HepG2 (cell line): ENCODE results near the gene MAN2A2. TPM values are rescaled to one million over a fixed set of nuclear protein-coding genes. Genes with fewer than 3 reads are reported as not detected.

ENCODE experiments used
- KDM5A ChIP-seq: fragments of 200-600 bp; sonication (generic); IDR thresholded peaks from 2 replicates; pipeline ENCODE4 v1.7.0; 2018; ENCODE audit warnings: antibody characterized with exemption, mild to moderate bottlenecking, low read length, borderline replicate concordance
- NFYC ChIP-seq: IDR thresholded peaks from 2 replicates; pipeline ENCODE4 v1.6.1; 2016; ENCODE audit warnings: missing genetic modification reagents, missing compliant biosample characterization
- PHF20 ChIP-seq: sonication (generic); formaldehyde crosslinking; IDR thresholded peaks from 2 replicates; pipeline ENCODE4 v1.5.0; 2020; ENCODE audit warnings: mild to moderate bottlenecking, missing genetic modification reagents
- POGK ChIP-seq: sonication (generic); formaldehyde crosslinking; conservative IDR thresholded peaks from 2 replicates; pipeline ENCODE4 v1.8.0; 2022; ENCODE audit warnings: mild to moderate bottlenecking, moderate library complexity, missing genetic modification reagents
- RAD51 ChIP-seq: fragments of 450-650 bp; IDR thresholded peaks from 2 replicates; pipeline ENCODE4 v1.6.1; 2016; ENCODE audit warnings: borderline replicate concordance
- RFX5 ChIP-seq: IDR thresholded peaks from 2 replicates; pipeline ENCODE4 v1.6.1; 2011; ENCODE audit warnings: low read depth, low read length, improper control_type of control experiment
- SAP130 ChIP-seq: IDR thresholded peaks from 2 replicates; pipeline ENCODE4 v1.6.1; 2016; ENCODE audit warnings: low read depth
- SIN3B ChIP-seq: fragments of 150-350 bp; IDR thresholded peaks from 2 replicates; pipeline ENCODE4 v1.6.1; 2014; ENCODE audit warnings: low read length
- SP2 ChIP-seq: sonication (generic); formaldehyde crosslinking; IDR thresholded peaks from 2 replicates; pipeline ENCODE4 v1.5.1; 2020; ENCODE audit warnings: mild to moderate bottlenecking, missing genetic modification reagents
- SP4 ChIP-seq: sonication (generic); formaldehyde crosslinking; IDR thresholded peaks from 2 replicates; pipeline ENCODE4 v1.8.1; 2023; ENCODE audit warnings: mild to moderate bottlenecking, missing genetic modification reagents
- ZBTB7A ChIP-seq: sonication (generic); formaldehyde crosslinking; IDR thresholded peaks from 2 replicates; pipeline ENCODE4 v1.8.0; 2022; ENCODE audit warnings: mild to moderate bottlenecking, missing genetic modification reagents
- ZBTB7B ChIP-seq: sonication (generic); formaldehyde crosslinking; IDR thresholded peaks from 2 replicates; pipeline ENCODE4 v1.4.0; 2020; ENCODE audit warnings: missing genetic modification reagents
- ZNF251 ChIP-seq: sonication (generic); formaldehyde crosslinking; IDR thresholded peaks from 2 replicates; pipeline ENCODE4 v1.9.0; 2021; ENCODE audit warnings: mild to moderate bottlenecking, missing genetic modification reagents
- ZNF430 ChIP-seq: sonication (generic); formaldehyde crosslinking; IDR thresholded peaks from 2 replicates; pipeline ENCODE4 v1.9.0; 2021; ENCODE audit warnings: mild to moderate bottlenecking, missing genetic modification reagents
- ZNF431 ChIP-seq: sonication (generic); formaldehyde crosslinking; IDR thresholded peaks from 2 replicates; pipeline ENCODE4 v1.9.0; 2022; ENCODE audit warnings: missing genetic modification reagents, low read depth, mild to moderate bottlenecking, borderline replicate concordance
- ZNF761 ChIP-seq: sonication (generic); formaldehyde crosslinking; conservative IDR thresholded peaks from 2 replicates; pipeline ENCODE4 v1.4.0; 2020; ENCODE audit warnings: mild to moderate bottlenecking, missing genetic modification reagents
- ZNF790 ChIP-seq: sonication (generic); formaldehyde crosslinking; IDR thresholded peaks from 2 replicates; pipeline ENCODE4 v1.8.0; 2022; ENCODE audit warnings: missing genetic modification reagents, mild to moderate bottlenecking, borderline replicate concordance
- polyA plus RNA-seq, 8 experiments: library from polyadenylated mRNA; depleted of rRNA in 3 of 8; stranded (reverse) in 7 of 8; unstranded in 1 of 8; fragments of >200 nt; fragmentation: Illumina TruSeq in 4 of 8; extraction: Trizol in 4 of 8; gene quantifications; 2 replicates each; pipeline versions ENCODE4 v1.2.1 to v1.2.3, GENCODE V29; 2011 to 2016; ENCODE audit warnings: low read depth in 4 of 8, missing spikeins in 1 of 8, mixed read lengths in 1 of 8; ENCODE audit not compliant: insufficient read depth in 1 of 8
- total RNA-seq, 5 experiments: library from RNA; depleted of rRNA; stranded (reverse); fragments of >200 nt; fragmentation: Illumina TruSeq; extraction: Trizol; gene quantifications; 2 replicates each; pipeline ENCODE4 v1.2.3, GENCODE V29; 2016; ENCODE audit warnings: low read depth in 1 of 5
- TF ChIP-seq, protein P1 (sequence below): IDR thresholded peaks from 2 replicates; pipeline ENCODE4 v1.6.1; 2016; ENCODE audit warnings: low read depth
- TF ChIP-seq, protein P2 (sequence below): sonication (generic); formaldehyde crosslinking; IDR thresholded peaks from 2 replicates; pipeline ENCODE4 v1.4.0; 2020; ENCODE audit warnings: missing genetic modification reagents
- TF ChIP-seq, protein P3 (sequence below): sonication (generic); formaldehyde crosslinking; IDR thresholded peaks from 2 replicates; pipeline ENCODE4 v1.5.1; 2020; ENCODE audit warnings: missing genetic modification reagents, mild to moderate bottlenecking, borderline replicate concordance
- TF ChIP-seq, protein P4 (sequence below): sonication (generic); formaldehyde crosslinking; IDR thresholded peaks from 2 replicates; pipeline ENCODE4 v1.5.0; 2020; ENCODE audit warnings: mild to moderate bottlenecking, missing genetic modification reagents

Gene MAN2A2
- total and polyA plus RNA-seq, 2 of the 13 experiments (the other 11 are each of a cell fraction or from before 2014, with no cell fraction given): 17.5 to 51.5 TPM

DNA sequence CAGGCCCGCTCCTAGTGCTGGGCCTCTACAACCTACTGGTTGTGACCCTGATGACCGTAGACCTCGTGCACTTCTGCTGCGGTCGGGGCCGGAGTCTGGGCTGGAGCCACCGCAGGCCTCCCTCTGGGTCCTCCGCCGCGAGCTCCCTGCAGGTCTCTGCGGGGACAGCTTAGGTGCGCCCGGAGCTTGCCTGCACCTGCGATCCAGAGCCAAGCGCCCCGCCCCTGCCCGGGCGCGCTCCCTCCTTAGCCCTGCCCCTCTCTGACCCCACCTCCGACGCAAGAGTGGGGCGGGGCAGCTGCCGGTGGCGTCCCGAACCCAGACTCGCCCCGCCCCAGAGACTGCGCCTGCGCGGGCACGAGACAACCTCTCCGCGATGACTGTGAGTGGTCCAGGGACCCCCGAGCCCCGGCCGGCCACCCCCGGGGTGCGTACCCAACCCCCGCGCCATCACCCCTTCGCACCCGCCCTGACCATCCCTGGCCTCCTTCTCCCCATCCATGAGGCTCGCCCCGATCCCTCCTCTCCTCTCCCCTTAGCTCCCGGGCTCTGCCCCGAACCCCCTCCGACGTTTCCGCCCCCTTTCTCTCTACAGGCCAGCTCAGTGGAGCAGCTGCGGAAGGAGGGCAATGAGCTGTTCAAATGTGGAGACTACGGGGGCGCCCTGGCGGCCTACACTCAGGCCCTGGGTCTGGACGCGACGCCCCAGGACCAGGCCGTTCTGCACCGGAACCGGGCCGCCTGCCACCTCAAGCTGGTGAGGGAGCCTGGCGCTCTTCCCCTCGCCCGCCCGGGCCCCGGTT is 32.0 kb downstream of the MAN2A2 start, which contains the start of gene UNC45A (continued):
- TF ChIP-seq RFX5 (no peak), RAD51 (no peak), ZNF251 (CRISPR knock-in tag) (0 out of 2 replicates have a peak, but pooled peaks have one; percentile 61), ZBTB7A (CRISPR knock-in tag) (peak; percentile 58), ZBTB7B (CRISPR knock-in tag) (peak; percentile 93), ZNF431 (no peak), PHF20 (CRISPR knock-in tag) (no peak), SAP130 (CRISPR knock-in tag) (peak; percentile 75), ZNF761 (CRISPR knock-in tag) (0 out of 2 replicates have a peak, but pooled peaks have one; percentile 63), ZNF790 (no peak), POGK (CRISPR knock-in tag) (0 out of 2 replicates have a peak, but pooled peaks have one; percentile 46), SP4 (CRISPR knock-in tag) (peak; percentile 62; the same call in 1 of the 2 replicates), SIN3B (no peak), ZNF430 (CRISPR knock-in tag) (no peak; the same call in 1 of the 2 replicates), KDM5A (peak; percentile 49; the same call in 1 of the 2 replicates), SP2 (CRISPR knock-in tag) (0 out of 2 replicates have a peak, but pooled peaks have one; percentile 14), NFYC (CRISPR knock-in tag) (no peak)
- TF ChIP-seq, protein P1, sequence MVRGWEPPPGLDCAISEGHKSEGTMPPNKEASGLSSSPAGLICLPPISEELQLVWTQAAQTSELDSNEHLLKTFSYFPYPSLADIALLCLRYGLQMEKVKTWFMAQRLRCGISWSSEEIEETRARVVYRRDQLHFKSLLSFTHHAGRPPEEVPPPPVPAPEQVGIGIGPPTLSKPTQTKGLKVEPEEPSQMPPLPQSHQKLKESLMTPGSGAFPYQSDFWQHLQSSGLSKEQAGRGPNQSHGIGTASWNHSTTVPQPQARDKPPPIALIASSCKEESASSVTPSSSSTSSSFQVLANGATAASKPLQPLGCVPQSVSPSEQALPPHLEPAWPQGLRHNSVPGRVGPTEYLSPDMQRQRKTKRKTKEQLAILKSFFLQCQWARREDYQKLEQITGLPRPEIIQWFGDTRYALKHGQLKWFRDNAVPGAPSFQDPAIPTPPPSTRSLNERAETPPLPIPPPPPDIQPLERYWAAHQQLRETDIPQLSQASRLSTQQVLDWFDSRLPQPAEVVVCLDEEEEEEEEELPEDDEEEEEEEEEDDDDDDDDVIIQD (CRISPR knock-in tag): peak; percentile 80; the same call in 1 of the 2 replicates
- TF ChIP-seq, protein P2, sequence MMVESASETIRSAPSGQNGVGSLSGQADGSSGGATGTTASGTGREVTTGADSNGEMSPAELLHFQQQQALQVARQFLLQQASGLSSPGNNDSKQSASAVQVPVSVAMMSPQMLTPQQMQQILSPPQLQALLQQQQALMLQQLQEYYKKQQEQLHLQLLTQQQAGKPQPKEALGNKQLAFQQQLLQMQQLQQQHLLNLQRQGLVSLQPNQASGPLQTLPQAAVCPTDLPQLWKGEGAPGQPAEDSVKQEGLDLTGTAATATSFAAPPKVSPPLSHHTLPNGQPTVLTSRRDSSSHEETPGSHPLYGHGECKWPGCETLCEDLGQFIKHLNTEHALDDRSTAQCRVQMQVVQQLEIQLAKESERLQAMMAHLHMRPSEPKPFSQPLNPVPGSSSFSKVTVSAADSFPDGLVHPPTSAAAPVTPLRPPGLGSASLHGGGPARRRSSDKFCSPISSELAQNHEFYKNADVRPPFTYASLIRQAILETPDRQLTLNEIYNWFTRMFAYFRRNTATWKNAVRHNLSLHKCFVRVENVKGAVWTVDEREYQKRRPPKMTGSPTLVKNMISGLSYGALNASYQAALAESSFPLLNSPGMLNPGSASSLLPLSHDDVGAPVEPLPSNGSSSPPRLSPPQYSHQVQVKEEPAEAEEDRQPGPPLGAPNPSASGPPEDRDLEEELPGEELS (CRISPR knock-in tag): peak; percentile 33; the same call in 1 of the 2 replicates
- TF ChIP-seq, protein P3, sequence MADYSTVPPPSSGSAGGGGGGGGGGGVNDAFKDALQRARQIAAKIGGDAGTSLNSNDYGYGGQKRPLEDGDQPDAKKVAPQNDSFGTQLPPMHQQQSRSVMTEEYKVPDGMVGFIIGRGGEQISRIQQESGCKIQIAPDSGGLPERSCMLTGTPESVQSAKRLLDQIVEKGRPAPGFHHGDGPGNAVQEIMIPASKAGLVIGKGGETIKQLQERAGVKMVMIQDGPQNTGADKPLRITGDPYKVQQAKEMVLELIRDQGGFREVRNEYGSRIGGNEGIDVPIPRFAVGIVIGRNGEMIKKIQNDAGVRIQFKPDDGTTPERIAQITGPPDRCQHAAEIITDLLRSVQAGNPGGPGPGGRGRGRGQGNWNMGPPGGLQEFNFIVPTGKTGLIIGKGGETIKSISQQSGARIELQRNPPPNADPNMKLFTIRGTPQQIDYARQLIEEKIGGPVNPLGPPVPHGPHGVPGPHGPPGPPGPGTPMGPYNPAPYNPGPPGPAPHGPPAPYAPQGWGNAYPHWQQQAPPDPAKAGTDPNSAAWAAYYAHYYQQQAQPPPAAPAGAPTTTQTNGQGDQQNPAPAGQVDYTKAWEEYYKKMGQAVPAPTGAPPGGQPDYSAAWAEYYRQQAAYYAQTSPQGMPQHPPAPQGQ: no peak
- TF ChIP-seq, protein P4, sequence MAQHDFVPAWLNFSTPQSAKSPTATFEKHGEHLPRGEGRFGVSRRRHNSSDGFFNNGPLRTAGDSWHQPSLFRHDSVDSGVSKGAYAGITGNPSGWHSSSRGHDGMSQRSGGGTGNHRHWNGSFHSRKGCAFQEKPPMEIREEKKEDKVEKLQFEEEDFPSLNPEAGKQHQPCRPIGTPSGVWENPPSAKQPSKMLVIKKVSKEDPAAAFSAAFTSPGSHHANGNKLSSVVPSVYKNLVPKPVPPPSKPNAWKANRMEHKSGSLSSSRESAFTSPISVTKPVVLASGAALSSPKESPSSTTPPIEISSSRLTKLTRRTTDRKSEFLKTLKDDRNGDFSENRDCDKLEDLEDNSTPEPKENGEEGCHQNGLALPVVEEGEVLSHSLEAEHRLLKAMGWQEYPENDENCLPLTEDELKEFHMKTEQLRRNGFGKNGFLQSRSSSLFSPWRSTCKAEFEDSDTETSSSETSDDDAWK (CRISPR knock-in tag): no peak
